ENCODE results near the gene ZNF837. TPM values are rescaled to one million over a fixed set of nuclear protein-coding genes. Genes with fewer than 3 reads are reported as not detected.

Gene ZNF837
- total RNA-seq, 1 donor, result 4.7 TPM

GRCh38 chr19:58392945-58393724 lies 12.3 kb upstream of the ZNF837 start:
- no peak overlapping the region for H3K4me2 ChIP-seq (ENCODE audit: insufficient read depth, low read length)
- peaks cover 57% of the 10 kb centered on the region for H3K36me3 ChIP-seq (ENCODE audit: insufficient read depth, low read length)
- no peak for TF ChIP-seq CTCF (IDR thresholded peaks at IDR 0.05; ENCODE audit: extremely low read depth, low read depth, low read length)
- no peaks in the 10 kb centered on the region for H3K9me3 ChIP-seq (ENCODE audit: low read depth, low read length)
- no peak for DNase-seq (ENCODE audit: insufficient read length, low spot score, missing footprints)
- H3K27me3 ChIP-seq (ENCODE audit: insufficient read depth, low read length), result peaks cover 9% of the 10 kb centered on the region
- no peak overlapping the region for H2AFZ ChIP-seq (ENCODE audit: low read length)
- peaks cover 25% of the 10 kb centered on the region for H3K79me2 ChIP-seq (ENCODE audit: insufficient read depth, low read length)
- no peak overlapping the region for H3K4me3 ChIP-seq (ENCODE audit: insufficient read depth, low read length)
- no peak overlapping the region for H3K27ac ChIP-seq (ENCODE audit: low read depth, low read length)
- peaks cover 50% of the 10 kb centered on the region for H4K20me1 ChIP-seq (ENCODE audit: insufficient read depth, low read length)
- peaks cover 3% of the 10 kb centered on the region for H3K4me1 ChIP-seq (ENCODE audit: insufficient read depth, low read length)

- Histone ChIP-seq H3K36me3 (ENCODE audit: insufficient read depth, low read length) (peaks cover 38% of the 10 kb centered on the region), H3K79me2 (ENCODE audit: insufficient read depth, low read length) (peaks cover 55% of the 10 kb centered on the region)
Observed at GRCh38 chr19:58388175-58388526, 7.3 kb upstream of the ZNF837 start.

GRCh38 chr19:58387338-58388174 lies 6.7 kb upstream of the ZNF837 start:
- no peak for TF ChIP-seq CTCF (IDR thresholded peaks at IDR 0.05; ENCODE audit: extremely low read depth, low read depth, low read length)
- Histone ChIP-seq H3K27ac (ENCODE audit: low read depth, low read length) (peak overlapping the region; percentile 95), H3K4me2 (ENCODE audit: insufficient read depth, low read length) (peak overlapping the region; percentile 100), H3K27me3 (ENCODE audit: insufficient read depth, low read length) (no peaks in the 10 kb centered on the region), H4K20me1 (ENCODE audit: insufficient read depth, low read length) (peaks cover 32% of the 10 kb centered on the region), H3K9me3 (ENCODE audit: low read depth, low read length) (no peaks in the 10 kb centered on the region), H2AFZ (ENCODE audit: low read length) (peak overlapping the region; percentile 61), H3K4me3 (ENCODE audit: insufficient read depth, low read length) (peak overlapping the region; percentile 99), H3K4me1 (ENCODE audit: insufficient read depth, low read length) (peaks cover 18% of the 10 kb centered on the region), H3K79me2 (ENCODE audit: insufficient read depth, low read length) (peaks cover 55% of the 10 kb centered on the region), H3K36me3 (ENCODE audit: insufficient read depth, low read length) (peaks cover 32% of the 10 kb centered on the region)
- DNase-seq (ENCODE audit: insufficient read length, low spot score, missing footprints), result peak; percentile 84

More at GRCh38 chr19:58388175-58388526, 7.3 kb upstream of the ZNF837 start:
- DNase-seq (ENCODE audit: insufficient read length, low spot score, missing footprints), result no peak
- no peaks in the 10 kb centered on the region for H3K9me3 ChIP-seq (ENCODE audit: low read depth, low read length)
- H3K4me3 ChIP-seq (ENCODE audit: insufficient read depth, low read length), result peak overlapping the region; percentile 99
- peaks cover 36% of the 10 kb centered on the region for H4K20me1 ChIP-seq (ENCODE audit: insufficient read depth, low read length)
- H3K4me1 ChIP-seq (ENCODE audit: insufficient read depth, low read length), result peaks cover 18% of the 10 kb centered on the region
- peak overlapping the region; percentile 100 for H3K4me2 ChIP-seq (ENCODE audit: insufficient read depth, low read length)
- no peaks in the 10 kb centered on the region for H3K27me3 ChIP-seq (ENCODE audit: insufficient read depth, low read length)
- H3K27ac ChIP-seq (ENCODE audit: low read depth, low read length), result peak overlapping the region; percentile 95
- no peak for TF ChIP-seq CTCF (IDR thresholded peaks at IDR 0.05; ENCODE audit: extremely low read depth, low read depth, low read length)
- no peak overlapping the region for H2AFZ ChIP-seq (ENCODE audit: low read length)
